Activated naive CD8-positive, alpha-beta T cell treated with anti-CD3 and anti-CD28 coated beads, Interleukin-2, amount 50 U/mL, for 16 hours (primary cell): ENCODE results near the gene KRTAP10-12.

Experiments used
- DNase-seq: peaks from one replicate; pipeline ENCODE4 v3.0.0-alpha.2; 2020; ENCODE audit warnings: low read depth, low spot score

The KRTAP10-12 gene

DNA sequence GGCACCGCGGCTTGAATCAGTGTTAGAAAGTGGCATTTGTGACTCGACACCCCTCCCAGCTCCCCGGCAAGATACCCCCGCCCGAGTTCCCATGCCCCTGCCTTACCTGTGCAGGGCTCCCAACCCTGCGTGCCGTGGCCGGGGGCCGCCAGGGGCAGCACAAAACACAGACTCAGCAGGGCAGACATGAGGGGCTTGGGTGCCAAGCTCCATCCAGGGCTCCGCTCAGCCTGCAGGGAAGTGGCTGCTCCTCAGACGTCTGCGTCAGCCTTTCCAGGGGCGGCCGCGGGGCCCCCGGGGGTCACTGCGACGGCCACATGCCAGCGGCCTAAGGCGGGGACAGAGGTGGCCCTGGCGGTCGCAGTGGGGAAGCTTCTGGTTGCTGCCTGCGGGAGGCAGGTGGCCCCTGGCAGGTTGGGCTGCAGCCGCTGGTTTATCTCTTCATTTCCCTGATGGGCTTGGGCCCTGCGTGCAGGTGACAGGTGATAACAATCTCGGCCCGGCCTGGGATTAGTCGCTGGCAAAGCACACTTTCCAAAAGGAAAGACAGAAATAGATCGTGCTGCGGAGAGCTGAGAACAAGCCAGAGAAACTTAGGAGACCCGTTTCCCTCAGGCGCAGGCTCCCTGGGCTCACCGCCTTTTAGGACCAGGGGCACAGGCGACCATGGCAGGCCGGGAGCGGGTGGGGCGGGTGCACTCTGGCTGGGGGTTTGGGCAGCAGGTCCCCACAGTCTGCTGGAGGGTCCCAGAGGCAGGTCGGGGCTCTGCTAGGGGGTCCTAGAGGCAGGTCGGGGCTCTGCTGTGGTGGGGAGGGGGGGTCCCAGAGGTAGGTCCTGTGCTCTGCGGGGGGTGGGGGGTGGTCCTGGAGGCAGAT is 14.6 kb downstream of the KRTAP10-12 start, which contains the start of gene TSPEAR:
TSPEAR (minus strand) TSS at position 246 of the 876 bp plus-strand sequence; CDS start at position 188, 58 bp downstream.
- DNase-seq, result no peak

DNA sequence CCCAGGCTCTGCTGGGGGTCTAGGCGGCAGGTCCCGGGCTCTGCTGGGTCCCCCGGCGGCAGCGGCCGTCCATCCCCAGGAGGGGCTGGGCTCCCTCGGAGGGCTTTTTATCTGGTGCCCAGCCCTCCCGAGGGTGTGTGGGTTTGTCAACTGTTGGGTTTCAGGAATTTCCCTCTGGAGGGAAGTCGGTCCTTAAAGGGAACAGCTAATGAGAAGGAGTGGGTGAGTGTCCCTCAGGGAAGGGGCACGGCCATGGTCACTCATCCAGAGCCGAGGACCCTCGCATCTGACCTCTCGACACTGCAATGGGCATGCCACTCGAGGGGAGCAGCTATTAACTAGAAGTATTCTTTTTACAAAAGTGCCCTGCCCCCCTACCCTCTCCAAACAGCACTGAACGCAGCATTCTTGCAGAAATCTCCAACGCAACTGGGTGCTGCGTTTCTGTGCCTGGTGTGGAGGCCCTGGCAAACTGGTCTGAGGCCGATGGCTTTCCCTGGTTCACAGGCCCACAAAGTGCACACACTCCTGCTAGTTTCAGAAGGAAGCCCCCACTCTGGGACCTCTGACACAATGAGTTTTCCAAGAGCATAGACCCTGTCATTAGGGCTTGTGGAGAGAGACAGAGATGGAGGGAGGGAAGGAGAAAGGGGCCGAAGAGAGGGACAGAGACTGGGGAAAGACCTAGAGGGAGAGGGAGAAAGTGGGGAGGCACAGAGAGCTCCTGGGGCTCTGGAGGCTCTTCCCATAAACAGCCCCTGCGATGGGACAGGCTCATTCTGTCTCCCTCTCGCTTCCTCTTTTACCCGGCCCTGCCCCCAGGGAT is 15.4 kb downstream of the KRTAP10-12 start:
- no peak for DNase-seq

DNA sequence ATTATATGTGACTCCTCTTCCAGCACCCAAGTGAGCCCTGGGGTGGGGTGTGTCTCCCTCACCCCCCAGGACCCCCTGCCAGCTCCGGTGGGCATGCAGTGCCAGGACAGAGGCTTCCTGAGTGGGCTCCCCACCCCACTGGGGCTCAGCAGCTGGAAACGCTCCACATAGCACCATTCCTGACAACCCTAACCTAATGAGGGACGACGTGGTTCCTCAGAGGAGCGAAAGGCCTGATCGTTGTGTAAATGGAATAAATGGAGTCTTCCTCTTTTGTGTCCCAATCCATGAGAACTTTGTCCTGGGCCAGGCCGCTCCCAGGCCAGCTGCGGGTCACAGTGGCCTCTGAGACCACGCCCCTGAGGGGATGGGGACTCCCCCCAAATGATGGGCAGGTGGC is 16.2 kb downstream of the KRTAP10-12 start:
- DNase-seq, result no peak

DNA sequence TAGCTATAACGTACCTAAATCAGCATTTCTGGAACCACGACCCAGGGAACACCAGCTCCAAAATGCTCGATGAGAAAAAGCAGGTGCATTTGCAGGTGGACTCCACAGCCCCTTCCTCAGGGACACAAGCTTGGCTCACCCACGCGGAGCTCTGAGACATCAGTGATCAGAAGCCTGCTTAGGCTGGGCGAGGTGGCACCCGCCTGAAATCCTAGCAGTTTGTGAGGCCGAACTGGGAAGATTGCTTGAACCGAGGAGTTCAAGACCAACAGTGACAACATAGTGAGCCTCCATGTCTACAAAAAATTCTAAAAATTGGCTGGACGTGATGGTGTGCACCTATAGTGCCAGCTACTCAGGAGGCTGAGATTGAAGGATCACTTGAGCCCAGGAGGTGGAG is 16.9 kb downstream of the KRTAP10-12 start:
- no peak for DNase-seq

DNA sequence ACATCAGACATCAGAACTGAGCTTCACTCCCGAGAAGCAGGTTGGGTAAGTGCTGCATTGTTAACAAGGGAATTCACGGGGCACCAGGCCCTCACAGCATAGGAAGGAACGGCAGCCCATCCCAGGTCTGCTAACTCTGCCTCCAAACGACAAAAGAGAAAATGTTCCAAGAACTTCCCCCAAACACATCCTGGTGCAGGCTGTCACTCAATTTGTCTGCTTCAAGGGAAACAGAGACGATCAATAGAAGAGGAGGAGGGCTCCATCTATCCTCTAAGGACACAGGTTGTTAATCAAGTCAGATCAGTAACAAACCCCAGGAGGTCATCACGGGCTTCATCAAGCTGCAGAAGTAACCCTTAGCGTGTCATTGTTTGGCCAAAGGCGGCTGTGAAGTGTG is 17.9 kb downstream of the KRTAP10-12 start:
- DNase-seq, result no peak

DNA sequence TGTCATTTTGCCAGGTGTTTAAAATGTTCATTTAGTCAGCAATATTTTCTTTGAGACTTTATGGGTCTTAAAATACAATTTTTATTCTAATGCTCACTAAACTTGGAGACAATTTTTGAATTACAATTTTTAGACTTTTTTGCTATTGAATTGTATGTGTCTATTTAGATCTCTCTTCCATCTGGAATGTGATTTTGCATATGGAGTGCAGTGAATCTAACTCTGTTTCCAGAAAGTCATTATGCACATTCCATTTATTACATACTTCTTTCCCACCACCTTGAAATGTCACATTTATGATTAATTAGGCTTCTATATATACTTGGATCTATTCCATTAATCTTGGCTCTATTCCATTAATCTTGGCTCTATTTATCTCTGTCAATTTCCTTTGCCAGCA is 20.0 kb downstream of the KRTAP10-12 start:
- no peak for DNase-seq

DNA sequence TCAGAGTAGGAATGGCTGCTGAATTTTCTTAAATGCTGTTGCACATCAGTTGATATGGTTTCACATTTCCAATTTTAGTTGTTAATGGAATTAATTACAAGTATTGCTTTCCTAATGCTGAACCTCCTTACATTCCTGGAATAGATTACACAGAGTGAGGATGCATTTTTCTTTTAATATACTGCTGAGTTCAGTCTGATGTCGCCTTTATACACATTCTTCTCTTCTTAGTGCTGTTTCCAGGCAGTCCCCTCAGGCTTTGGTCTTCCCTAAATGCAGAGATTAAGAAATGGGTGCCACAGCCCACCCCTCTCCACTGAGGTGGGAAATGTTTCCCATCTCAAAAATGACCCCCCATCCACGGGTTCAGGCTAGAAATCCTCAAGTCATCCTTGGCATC is 21.1 kb downstream of the KRTAP10-12 start:
- DNase-seq, result no peak

DNA sequence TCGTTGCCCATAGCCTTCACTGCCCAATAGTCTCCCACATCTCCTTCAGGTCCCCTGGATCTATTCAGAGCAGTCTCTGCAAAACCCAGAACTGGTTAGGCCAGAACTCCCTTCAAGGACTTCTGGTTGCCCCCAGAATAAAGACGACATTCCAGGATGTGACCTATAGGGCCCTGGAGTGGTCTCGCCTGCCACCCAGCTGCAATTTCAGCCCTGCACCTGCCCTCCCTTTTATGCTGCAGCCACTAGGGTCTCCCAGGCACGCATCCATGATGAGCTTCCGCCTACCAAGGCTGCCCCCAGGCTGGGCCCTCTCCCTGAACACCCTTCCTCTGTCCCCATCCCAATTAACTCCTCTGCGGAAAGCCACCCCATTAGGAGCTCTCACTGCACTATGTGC is 21.6 kb downstream of the KRTAP10-12 start:
- DNase-seq, result no peak

DNA sequence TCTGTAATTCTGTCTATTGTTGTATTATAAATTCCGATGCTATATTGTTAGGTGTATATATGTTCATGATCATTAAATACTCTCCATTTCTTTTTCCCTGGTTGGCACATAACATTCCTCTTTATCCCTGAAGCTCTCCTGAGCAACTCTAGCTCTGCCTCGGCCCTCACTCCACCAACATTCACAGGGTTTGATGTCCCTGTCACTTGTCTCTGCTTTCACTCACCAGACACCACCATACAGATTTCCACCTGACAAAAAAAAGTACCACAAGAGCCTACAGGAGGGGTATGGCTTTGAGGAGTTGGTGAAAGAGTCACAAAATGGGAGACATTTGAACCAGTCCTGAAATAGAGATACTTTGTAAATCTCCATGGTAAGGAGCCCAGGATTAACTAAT is 23.2 kb downstream of the KRTAP10-12 start:
- no peak for DNase-seq

DNA sequence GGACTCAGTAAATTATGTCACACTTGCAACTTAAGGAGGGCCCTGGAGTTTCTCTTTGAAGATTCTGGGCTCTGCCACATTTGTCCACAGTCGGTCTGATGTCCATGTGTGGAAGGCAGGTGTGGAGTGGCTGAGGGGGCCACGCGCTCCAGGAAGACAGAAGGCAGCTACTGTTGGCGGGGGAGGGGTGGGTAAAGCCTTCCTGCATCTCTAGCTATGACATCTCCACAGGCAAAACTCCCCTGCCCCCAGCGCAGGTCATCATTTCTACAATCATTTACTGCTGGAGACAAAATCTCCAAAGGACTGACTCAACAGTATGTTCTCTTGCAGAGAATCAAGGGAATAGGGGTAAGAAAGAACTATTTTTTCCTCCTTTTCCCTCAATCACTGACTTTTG is 25.8 kb downstream of the KRTAP10-12 start:
- no peak for DNase-seq

DNA sequence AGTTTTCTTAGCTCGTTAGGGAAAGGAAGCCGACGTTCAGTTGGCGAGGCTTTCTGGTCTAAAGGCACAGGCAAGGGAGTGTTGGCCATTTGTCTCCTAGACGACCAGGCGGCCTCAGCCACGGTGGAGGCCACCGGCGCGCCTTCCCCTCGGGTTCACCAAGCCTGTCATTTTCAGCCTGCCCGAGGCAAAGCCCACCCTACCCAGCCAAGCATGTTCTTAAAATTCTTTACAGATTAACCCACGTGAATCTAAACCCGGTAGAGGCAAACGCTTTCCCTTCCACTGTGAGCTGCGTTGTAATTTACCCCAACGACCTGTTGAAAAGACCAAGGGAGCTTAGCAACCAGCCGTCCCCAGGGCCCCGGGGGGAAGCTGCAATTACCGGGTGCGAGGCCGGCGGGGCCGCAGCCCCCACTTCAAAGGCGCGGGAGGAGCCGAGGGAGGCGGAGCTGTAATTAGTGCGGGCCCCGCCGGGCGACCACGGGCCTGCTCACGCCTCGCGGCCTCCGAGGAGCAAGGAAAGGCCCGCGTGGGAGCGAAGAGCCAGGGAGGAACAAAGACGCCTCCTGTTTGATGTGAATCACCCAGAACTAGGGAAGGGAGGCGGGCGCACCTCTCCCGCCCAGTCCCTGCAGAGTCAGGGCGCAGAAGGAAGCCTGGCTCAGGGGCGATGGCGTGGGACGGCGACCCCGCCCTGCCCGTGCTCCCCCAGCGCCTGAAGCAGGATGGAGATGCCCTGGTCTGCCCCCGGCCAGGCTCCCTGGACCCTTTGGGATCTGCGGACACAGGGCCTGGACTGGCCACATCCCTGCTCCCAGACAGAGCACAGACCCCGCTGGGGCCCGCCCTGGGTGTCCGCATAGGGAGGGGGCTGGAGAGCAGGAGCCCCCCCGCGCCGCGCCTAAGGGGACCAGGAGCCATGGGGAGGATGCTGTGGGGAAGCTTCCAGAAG is 26.5 kb downstream of the KRTAP10-12 start:
- DNase-seq, result no peak

DNA sequence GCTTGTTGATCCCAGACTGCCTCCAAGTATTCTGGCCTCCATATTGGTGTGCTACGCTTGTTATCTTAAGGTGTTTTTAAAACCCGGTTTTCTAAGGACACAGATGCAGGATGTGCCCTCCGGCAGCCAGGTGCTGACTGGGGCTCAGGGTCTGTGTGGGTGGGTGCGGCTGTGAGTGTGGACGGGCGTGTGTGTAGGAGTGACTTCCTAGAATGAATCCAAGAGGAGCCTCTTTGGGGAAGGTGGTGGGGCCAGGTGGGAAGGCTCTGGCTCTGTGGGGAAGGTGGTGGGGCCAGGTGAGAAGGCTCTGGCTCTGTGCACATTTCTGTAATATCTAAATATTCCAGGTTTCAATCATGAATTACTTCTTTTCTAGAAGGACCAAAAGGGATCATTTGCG is 27.2 kb downstream of the KRTAP10-12 start:
- DNase-seq, result no peak

DNA sequence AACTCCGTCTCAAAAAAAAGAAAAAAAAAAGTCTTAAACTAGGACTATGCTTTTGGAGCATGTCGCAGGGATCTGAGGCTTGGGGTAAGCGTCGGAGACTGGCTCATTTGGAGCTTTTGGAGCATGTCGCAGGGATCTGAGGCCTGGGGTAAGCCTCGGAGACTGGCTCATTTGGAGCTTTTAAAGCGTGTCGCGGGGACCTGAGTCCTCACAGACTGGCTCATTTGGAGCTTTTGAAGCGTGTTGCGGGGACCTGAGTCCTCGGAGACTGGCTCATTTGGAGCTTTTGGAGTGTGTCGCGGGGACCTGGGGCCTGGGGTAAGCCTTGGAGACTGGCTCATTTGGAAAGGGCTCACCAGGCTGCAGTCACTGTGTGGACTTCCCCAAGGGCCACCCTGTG is 28.0 kb downstream of the KRTAP10-12 start:
- DNase-seq, result no peak

DNA sequence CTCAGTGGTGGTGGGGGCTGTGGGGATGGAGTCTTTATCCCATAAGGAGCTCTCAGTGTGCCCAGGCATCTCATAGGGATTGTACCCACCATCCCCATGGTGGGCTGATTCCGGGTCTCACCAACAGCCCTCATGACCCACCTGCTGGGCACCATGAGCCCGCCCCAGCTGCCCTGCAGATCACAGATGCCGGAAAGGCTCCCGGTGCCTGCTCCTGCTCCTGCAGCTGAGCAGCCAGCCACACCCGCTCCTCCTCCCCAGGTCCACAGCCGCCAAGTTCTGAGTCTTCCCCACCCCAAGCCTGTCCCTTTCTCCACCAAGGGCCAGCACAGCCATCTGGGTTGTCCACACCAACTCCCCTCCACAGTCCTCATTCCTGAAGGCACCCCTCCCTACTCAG is 29.9 kb downstream of the KRTAP10-12 start:
- no peak for DNase-seq

DNA sequence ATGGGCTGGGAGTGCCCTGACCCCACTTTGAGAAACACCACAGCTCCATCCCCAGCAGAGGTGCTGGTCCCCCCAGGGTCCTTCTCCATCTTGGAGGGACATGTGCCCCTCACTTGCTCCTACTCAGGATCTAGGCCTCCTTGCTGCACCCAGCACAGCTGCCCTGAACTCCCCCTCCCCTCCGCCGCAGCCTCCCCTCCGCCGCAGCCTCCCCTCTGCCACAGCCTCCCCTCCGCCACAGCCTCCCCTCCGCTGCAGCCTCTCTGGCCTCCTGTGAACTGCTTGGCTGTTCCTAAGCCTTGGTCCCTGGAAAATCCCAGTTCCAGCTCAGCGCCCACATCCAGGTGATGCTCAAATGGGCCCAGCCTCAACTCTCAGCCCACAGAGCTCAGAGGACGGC is 30.3 kb downstream of the KRTAP10-12 start:
- DNase-seq, result no peak

DNA sequence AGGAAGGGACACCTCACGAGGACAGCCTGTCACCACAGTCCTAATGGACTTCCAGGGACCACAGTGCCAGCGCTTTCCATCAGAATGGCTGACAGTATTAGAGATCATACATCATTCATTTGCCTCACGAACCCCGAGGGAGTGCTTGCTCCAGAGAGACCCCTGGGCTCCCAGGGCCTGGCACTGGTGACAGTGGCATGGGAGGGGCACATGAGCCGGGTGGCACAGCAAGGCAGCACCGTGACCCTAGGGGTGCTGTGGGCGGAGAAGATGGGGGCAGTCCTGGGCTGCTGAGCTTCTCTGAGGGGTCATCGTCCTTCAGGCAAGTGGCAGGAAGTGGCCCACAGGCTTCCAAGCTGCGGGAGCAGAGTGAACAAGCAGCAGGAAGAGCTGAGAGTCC is 30.8 kb downstream of the KRTAP10-12 start:
- no peak for DNase-seq

DNA sequence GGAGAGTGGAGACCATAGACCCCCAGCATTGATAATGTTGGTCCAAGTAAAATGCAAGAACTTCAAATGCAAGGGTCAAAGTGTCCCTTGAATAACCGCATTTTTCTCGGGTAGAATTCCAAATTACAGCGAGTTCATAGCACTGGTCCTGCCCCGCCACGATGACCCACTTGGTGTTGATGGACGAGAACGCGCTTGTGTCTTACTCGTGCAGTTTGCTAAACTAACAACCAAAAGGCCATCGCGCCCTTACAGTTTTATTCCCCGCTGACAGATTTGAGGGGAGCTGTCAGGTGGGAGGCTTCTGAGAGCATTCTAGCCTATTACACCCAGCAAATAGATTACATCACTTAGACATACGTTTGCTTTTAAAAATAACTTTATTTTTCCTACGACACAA is 31.7 kb downstream of the KRTAP10-12 start:
- no peak for DNase-seq

DNA sequence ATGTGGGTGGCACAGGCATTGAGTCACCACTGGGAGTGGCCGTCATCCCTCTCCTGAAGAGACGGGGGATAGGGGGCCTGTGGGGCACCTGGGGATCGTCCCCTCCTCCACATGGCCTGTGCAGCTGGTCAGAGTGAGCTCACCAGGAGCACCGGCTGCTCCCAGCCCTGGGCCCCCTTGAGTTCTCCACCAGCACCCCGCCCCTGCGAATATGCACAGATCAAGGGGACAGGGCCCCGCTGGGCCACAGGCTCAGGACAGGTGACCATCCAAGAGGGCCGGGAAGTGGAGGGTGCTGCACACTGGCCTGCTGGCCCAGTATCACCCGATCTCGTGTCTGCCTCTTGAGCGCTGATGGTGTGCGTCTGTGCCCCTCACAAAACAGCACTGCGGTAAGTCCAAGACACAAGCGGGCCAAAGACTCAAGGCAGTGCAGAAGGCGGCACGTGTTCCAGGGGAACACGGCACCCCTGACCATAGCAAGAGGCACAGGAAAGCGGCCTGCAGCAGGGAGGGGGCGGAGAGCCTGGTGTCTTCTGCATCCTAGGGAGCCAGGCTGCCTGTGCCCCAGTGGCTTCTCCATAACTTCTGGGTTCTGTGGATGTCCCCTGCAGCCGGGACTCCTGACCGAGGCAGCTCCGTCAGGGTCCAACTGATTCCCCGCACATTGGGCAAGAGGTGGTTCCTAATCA is 32.5 kb downstream of the KRTAP10-12 start:
- no peak for DNase-seq

DNA sequence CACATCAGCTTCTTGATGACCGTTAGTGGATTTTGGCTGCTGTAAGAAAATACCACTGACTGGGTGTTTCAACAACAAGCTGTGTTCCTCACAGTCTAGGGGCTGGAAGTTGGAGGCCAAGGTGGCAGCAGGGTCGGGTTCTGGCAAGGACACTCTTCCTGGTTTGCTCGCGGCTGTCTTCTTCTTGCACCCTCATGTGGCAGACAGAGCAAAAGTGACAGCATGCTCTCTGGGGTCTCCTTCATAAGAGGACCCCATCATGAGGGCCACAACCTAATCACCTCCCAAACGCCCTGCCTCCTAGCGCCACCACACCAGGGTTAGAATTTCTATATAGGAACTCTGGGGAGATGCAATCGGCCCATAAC is 33.0 kb downstream of the KRTAP10-12 start:
- DNase-seq, result no peak

DNA sequence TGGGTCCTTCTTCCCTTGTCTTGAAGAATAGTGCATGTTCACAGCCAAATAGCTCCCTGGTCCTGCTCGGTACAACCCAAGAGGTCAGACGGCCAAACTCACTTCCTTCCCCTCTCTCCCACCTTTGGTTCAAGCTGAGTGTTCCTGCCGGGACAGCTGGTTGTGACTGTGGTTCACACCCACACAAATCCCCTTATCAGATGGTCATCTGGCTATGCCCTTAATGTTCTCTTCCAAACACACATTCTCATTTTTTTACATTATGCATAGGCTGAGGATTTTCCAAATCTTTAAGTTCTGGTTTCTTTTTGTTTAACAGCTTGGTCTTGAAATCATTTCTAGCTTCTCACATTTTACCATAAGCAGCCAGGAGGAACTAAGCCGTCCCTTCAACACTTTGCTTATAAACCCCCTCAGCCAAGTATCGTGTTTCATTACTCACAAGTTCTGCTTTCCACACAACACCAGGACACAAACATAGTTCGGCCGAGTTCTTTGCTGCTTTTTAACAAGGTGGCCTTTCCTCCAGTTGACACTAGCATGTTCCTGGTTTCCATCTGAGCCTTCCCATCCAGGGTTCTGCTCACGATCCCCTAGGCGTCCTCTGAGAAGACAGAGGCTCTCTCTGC is 34.1 kb downstream of the KRTAP10-12 start:
- no peak for DNase-seq

DNA sequence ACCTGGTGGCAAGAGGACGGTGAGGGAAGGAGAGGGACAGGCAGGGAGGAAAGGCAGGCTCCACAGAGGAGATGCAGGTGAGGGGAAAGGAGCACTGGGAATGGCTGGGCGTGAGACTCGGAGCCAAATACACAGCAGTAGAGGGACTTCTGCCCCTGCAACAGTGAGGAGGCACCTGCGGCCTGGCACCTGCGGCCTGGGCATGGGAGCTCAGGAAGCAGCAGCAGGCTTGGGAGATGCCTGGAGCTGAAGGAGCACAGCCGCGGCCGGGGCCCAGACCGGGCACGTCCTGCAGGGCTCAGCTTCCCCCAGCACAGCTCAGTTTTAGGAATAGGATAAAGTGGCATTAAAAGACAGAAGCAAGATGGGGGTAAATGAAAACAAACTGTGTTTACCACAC is 35.3 kb downstream of the KRTAP10-12 start:
- DNase-seq, result no peak
